ENCODE results near the gene LRRC3C.

The LRRC3C gene

GRCh38 chr17:39950871-39951348 is 23.4 kb downstream of the LRRC3C start:
- no peak for DNase-seq

GRCh38 chr17:39951924-39952679 is 24.6 kb downstream of the LRRC3C start:
- DNase-seq = no peak

- DNase-seq = peak; percentile 99
Measured at GRCh38 chr17:39952680-39953470, 25.3 kb downstream of the LRRC3C start.

GRCh38 chr17:39953471-39953888 is 25.9 kb downstream of the LRRC3C start:
- no peak for DNase-seq

- DNase-seq = no peak
Measured at GRCh38 chr17:39954876-39955275, 27.3 kb downstream of the LRRC3C start.

GRCh38 chr17:39955726-39956225 is 28.2 kb downstream of the LRRC3C start:
- no peak for DNase-seq

- no peak for DNase-seq
Measured at GRCh38 chr17:39960524-39961041, 33.1 kb downstream of the LRRC3C start.

GRCh38 chr17:39962642-39963220 is 35.2 kb downstream of the LRRC3C start, which contains the start of gene GSDMA:
Gene GSDMA, plus strand, starts transcription at chr17:39963004. Its CDS starts 2,684 bp downstream, at chr17:39965688.
- DNase-seq = no peak

GRCh38 chr17:39963829-39964228 is 36.3 kb downstream of the LRRC3C start:
- peak; percentile 64 for DNase-seq

- no peak for DNase-seq
Measured at GRCh38 chr17:39965017-39965699, 37.6 kb downstream of the LRRC3C start.

GRCh38 chr17:39966771-39967170 is 39.2 kb downstream of the LRRC3C start:
- DNase-seq = no peak

GRCh38 chr17:39968761-39969160 is 41.2 kb downstream of the LRRC3C start:
- no peak for DNase-seq

- DNase-seq = no peak
Measured at GRCh38 chr17:39969375-39969774, 41.8 kb downstream of the LRRC3C start.

- DNase-seq = no peak
Measured at GRCh38 chr17:39970157-39970692, 42.7 kb downstream of the LRRC3C start.

GRCh38 chr17:39971076-39971603 is 43.6 kb downstream of the LRRC3C start:
- DNase-seq = no peak

- no peak for DNase-seq
Measured at GRCh38 chr17:39972271-39972670, 44.7 kb downstream of the LRRC3C start.

GRCh38 chr17:39973496-39973895 is 46.0 kb downstream of the LRRC3C start:
- no peak for DNase-seq

GRCh38 chr17:39974433-39974832 is 46.9 kb downstream of the LRRC3C start:
- no peak for DNase-seq

- no peak for DNase-seq
Measured at GRCh38 chr17:39975801-39976200, 48.3 kb downstream of the LRRC3C start.

- no peak for DNase-seq
Measured at GRCh38 chr17:39979016-39979670, 51.6 kb downstream of the LRRC3C start.

GRCh38 chr17:39979893-39980350 is 52.4 kb downstream of the LRRC3C start:
- DNase-seq = peak; percentile 37

Data from CD4-positive, alpha-beta T cell treated with Interleukin-17A for 4 hours (primary cell).